DMS 273 treated with DMSO at 0.1 percent for 48 hours (cell line): ENCODE measurements around the gene SERPINE1.

ENCODE experiments used
- DNase-seq: peaks from one replicate; lab custom pipeline; 2025; lab: John Stamatoyannopoulos, UW

SERPINE1 gene

DNA sequence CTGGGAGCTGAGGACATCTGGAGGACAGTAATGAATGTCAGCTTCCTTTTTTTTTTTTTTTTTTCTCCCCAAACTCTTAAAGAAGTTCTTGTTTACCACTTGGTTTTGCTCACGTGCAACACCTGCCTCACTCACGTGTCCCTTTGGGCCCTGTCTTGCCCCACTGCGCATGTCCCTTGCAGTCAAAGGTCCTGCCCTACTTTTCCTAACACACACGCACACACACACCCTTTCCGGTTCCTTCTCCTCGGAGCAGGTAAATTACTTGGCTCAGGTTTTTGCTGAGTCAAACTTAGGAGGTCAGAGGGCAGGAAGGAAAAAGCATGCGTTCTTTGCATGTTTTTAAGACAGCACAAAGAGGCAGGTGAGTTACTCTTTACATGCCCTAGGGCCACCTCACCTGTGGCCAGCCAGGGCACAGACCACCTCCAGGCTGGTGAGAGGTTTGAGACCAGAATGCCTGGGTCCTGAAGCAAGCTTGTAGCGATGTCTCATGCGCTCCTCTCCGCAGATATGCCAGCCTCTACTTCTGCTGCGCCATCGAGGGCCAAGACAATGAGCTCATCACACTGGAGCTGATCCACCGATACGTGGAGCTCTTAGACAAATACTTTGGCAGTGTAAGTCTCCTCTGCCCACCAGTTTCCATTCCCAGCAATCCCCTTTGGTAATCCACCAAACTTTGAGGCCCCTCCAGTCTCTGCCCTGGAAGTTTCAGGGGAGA is 30.1 kb downstream of the SERPINE1 start:
- DNase-seq = no peak

GRCh38 chr7:101159696-101160674 is 33.1 kb downstream of the SERPINE1 start:
- no peak for DNase-seq

DNA sequence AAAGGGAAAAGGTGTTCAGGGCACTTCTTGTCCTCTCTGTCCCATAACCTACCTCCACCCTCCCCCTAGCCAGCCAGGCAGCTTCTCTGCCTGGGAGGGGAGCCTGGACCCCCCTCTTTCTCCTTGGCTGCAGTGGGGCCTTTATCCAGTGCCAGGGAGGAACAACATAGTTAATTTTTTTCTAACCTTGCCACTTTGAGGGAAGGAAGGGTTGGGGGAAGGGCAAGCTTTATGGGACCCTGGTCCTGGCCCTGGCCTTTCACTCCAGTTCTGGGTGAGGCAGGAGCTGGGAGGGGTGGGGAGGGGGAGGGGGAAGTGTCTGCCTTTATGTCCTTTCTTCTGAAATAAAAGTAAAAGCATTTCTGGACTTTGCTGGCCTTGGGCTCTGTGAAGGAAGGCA is 34.0 kb downstream of the SERPINE1 start:
- no peak for DNase-seq

DNA sequence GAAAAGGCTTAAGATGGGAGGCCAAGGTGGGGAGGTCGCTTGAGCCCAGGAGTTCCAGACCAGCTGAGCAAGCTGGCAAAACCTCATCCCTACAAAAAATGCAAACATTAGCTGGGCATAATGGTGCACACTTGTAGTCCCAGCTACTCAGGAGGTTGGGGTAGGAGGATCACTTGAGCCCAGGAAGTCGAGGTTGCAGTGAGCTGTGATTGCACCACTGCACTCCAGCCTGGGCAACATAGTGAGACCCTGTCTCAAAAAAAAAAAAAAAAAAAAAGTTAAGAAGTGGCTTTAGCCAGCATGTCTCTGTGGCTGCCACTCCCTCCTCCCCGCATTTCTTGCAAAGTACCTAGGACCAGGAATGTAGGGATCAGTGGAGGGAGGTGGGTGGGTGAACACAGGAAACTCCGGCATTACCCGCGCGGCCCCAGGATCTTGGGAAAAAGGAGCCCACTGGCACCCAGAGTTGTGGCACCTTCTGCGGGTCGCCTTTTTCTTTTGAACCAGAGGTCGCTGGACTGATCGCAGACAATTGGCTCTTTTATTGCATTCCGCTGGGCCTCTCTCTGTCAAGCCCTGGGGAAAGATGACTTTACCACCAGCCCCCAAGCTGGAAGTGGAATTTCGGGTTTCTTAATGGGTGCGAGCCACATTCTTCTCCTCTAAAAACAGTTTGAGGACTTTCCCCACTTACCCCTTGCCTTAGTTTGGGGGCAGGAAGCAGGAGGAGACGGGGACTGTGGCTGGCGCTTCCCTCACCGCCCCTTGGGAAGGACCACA is 35.0 kb downstream of the SERPINE1 start:
- DNase-seq = no peak

GRCh38 chr7:101162551-101163278 is 35.8 kb downstream of the SERPINE1 start:
- DNase-seq = peak; percentile 47

- no peak for DNase-seq
Measured at GRCh38 chr7:101163279-101164070, 36.6 kb downstream of the SERPINE1 start.

DNA sequence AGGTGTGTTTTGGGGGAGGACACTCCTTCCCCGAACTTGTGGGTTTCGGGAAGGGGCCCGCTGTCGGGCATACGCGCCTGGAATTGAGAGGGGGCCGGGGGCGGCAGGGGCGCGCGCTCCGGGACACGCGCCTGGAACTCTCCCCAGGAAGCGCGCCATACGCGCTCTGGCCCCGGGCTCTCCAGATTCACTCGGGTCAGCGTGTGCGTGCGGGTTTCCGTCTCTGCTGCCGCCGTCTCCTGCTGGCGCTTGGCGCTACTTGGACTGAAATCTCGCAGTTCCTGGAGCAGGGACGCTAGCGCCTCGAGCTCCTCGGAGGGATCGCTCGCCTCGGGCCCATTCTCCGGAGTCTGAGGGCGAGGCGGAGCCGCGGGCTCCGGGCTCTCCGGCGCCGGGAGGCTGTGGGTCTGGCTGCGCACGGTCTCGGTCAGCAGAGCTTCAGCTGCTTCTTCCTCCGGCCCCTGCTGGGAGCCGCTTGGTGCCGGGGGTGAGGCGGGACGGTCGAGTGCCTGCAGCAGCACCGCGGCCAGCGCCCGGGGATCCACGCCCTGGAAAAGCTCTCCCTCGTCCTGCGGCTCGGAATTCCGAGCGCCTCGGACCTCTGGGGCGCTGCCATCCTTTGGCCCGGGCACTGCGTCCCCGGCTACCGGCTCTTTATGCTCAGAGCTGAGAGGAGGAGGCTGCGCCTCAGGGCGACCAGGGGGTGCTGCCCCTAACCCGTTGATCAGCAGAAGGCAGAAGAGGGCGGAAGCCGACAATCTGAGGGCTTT is 37.4 kb downstream of the SERPINE1 start:
- no peak for DNase-seq

- DNase-seq = peak; percentile 85
Measured at GRCh38 chr7:101165075-101165957, 38.4 kb downstream of the SERPINE1 start, which contains the start of gene VGF. TSS of gene VGF (minus strand) at chr7:101165569. CDS start at chr7:101164843, 726 bp downstream.

GRCh38 chr7:101165958-101166647 is 39.2 kb downstream of the SERPINE1 start:
- no peak for DNase-seq

GRCh38 chr7:101166648-101166908 is 39.7 kb downstream of the SERPINE1 start:
- DNase-seq = no peak

DNA sequence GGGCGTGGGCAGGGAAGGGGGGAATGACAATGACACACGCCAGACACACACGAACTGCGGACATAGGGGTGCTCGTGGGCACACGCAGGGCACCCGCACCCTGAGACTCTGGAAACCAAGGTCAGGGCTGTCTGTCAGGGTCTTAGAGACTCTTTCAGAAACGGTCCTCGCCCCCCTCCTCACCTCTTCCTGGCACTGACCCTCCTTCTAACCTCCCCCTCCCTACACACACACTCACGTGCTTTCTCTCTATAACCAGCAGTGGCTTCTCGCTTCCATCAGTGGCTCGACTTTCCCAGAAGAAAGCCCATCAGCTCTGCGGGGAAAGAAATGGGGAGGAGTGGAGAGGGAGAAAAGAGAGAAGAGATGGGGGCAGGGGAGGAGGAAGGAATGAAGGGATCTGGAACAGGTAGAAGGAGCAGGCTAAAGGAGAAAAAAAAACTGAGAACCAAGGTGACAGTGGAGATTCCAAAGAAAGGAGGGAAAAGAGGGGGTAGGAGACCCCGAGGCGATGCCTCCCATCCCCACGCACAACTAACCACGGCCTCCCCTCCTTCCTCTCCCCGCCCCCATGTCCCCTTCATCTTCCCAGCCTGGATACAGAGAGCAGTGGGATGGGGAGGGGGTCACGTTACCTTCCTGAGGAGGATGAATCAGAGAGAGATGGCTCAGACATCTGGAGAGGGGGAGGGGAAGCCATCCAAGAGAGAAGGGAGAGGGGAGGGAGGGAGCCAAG is 40.2 kb downstream of the SERPINE1 start:
- no peak for DNase-seq

DNA sequence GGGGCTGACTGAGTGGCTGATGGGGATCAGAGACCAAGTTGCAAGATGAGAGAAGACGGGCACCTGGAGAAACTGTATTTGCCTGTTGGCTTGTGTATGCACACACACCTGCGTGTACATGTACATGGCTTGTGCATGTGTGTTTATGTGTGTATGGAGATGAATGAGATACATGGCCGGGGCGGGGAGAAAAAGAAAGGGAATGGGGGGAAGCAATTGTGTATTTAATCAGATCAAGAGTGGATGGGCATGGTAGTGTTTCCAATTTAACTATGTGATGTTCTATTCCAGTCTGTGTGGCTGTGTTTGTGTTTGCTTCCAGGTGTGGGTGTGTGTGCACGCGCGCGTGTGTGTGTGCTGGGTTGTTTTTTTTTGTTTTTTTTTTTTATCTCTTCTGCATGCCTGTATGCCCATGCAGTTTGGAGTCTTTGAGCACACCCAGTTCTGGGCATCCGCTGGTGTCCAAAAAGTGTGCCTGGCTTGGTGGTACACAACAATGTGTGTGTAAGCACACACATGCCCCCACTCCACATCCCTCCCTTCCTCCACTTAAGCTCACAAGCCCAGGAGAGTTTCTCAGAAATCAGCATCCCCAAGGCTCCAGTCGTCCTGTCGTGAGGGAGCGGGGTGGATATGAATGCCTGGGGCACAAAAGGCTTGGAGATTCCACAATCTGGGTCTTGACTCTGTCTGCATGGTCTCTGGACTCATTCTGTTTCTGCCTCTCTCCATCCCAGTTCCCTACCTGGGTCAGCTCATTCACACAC is 40.9 kb downstream of the SERPINE1 start:
- no peak for DNase-seq

DNA sequence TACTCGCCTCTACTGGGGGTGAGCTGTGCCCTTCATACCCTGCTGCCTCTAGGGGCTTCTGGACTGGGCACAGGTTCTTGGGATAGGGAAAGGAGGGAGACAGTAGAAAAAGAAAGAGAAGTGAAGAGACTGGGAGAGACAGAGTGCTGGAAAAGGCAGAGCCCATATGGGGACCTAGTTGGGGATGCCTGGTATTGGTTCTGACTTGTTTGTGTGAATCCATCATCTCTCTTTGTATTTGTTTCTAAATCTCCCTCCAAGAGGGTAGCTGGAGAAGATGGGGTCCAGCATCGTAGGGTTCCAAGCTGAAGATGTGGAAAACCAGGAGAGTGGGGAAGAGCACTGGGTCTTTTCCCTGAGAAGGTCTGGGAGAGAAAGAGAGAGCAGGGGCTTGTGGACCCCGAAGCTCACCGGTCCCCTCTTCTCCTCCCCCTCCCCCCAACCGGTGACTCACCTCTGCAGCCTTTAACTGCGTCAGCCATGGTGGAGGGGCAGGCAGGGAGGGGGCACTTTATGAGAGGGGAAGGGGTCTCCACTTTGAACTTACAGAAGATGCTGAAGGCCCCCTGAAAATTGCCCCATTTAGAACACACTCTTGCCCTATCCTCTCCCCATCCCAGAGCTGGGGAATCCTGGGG is 41.6 kb downstream of the SERPINE1 start:
- no peak for DNase-seq

DNA sequence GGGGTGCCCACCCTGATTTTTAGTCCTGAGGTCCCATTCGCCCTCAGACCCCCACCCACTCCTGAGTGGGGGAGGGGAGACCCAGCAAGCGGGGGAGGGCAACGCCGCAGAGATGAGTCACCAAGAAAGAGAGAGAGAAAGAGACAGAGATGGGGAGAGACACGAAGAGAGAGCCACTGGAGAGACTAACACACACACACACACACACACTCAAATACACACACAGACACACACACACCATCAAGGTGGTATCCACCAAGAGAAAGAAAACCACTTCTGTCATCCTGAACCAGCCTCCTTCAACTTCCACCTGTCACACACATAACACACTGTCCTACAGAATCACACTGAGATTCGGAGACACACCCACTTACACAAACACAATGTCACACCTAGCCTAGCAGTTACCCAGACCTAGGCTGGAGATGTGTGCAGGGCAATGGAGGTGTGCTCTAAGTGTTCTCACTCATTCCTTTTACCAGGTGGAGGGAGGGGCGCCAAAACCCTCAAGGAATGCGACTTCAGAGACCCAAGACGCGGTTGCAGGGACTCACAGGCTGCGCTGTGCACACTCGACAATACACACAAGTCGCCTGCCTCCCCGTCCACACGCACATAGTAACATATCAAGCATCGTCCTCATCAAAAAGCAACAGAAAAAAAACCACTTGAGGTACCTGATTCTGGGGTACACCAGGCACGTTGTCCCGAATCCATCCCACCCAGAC is 42.4 kb downstream of the SERPINE1 start:
- no peak for DNase-seq

DNA sequence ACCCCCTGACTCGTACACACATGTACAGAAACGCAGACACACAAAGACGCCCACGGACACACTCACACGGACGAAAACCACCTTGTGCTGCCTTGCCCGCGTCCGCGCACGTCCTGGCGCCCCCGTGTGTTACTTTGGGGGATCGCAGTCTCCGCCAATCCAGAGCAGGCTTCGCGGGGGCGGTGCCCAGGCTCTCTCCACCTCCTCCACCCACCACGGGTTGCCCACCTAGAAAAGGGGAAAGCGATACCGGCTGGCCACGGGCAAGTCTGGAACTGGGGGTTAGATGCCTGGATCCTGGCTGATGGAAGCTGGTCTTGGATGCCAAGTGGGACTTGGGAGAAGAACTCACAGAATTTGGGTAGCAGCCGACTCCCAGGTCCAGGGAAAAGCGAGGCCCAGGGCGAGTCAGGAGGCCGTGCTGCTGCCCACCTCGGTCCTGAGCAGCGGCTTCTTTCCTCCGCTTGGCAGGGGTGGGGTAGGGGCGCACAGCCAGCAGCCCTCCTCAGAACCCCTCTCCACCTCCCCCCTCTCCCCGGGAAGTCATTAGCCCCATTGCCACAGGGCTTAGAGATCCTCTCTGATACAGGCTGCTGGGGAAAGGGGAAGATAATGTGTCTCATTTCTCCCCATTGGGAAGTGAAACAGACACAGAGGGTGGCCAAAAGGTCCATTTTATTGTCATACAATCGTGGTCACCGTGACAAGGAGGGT is 43.1 kb downstream of the SERPINE1 start:
- DNase-seq = no peak
